Measurements from ENCODE around the gene RBMS3. TPM values are rescaled to one million over a fixed set of nuclear protein-coding genes. Genes with fewer than 3 reads are reported as not detected.

The RBMS3 gene
- total RNA-seq, 1 experiment from 2014 or later = 74.2 TPM

GRCh38 chr3:29245441-29245840, 35.4 kb upstream of the RBMS3 start:
- no peaks in the 10 kb centered on the region for H3K36me3 Mint-ChIP-seq (ENCODE audit: insufficient read depth, unreplicated experiment)
- ChIA-PET CTCF (interaction anchor here (1.1 kb wide), 1 partner anchor 11 kb away, joined by 4 read pairs; no protein-coding TSS in a partner anchor), POLR2A (interaction anchor here (1.6 to 1.8 kb wide), 2 partner anchors 36 to 180 kb away, joined by 8 to 10 read pairs; partner anchors contain the start of gene RBMS3)
- no peaks in the 10 kb centered on the region for H3K27me3 Mint-ChIP-seq (ENCODE audit: insufficient read depth, unreplicated experiment)
- peaks cover 18% of the 10 kb centered on the region for H3K4me1 Mint-ChIP-seq (ENCODE audit: insufficient read depth, unreplicated experiment)
- DNase-seq (ENCODE audit: unreplicated experiment) = peak; percentile 71
- no TSS peak for BruUV-seq (replicated peaks)
- peak overlapping the region; percentile 33 for H3K27ac Mint-ChIP-seq (ENCODE audit: low read depth, unreplicated experiment)
- intact Hi-C loops (cut with micrococcal nuclease) = no loop called here
- H3K4me3 Mint-ChIP-seq (ENCODE audit: unreplicated experiment) = no peak overlapping the region
- TF ChIP-seq CTCF (IDR thresholded peaks at IDR 0.05; ENCODE audit: unreplicated experiment) = no peak
- H3K9me3 Mint-ChIP-seq (ENCODE audit: unreplicated experiment) = no peaks in the 10 kb centered on the region

GRCh38 chr3:29247088-29247745, 33.7 kb upstream of the RBMS3 start:
- TF ChIP-seq CTCF (IDR thresholded peaks at IDR 0.05; ENCODE audit: unreplicated experiment) = no peak
- ChIA-PET CTCF (interaction anchor here (0.6 to 0.7 kb wide), 2 partner anchors 343 to 493 kb away, joined by 3 to 8 read pairs; no protein-coding TSS in a partner anchor), POLR2A (interaction anchor here (1.0 to 1.6 kb wide), 2 partner anchors 13 to 34 kb away, joined by 4 to 8 read pairs; partner anchors contain the start of gene RBMS3)
- no peaks in the 10 kb centered on the region for H3K36me3 Mint-ChIP-seq (ENCODE audit: insufficient read depth, unreplicated experiment)
- peak; percentile 16 for DNase-seq (ENCODE audit: unreplicated experiment)
- peak overlapping the region; percentile 64 for H3K27ac Mint-ChIP-seq (ENCODE audit: low read depth, unreplicated experiment)
- H3K4me3 Mint-ChIP-seq (ENCODE audit: unreplicated experiment) = no peak overlapping the region
- peaks cover 17% of the 10 kb centered on the region for H3K4me1 Mint-ChIP-seq (ENCODE audit: insufficient read depth, unreplicated experiment)
- no peaks in the 10 kb centered on the region for H3K9me3 Mint-ChIP-seq (ENCODE audit: unreplicated experiment)
- intact Hi-C loops (cut with micrococcal nuclease) = no loop called here
- BruUV-seq (replicated peaks) = no TSS peak
- H3K27me3 Mint-ChIP-seq (ENCODE audit: insufficient read depth, unreplicated experiment) = no peaks in the 10 kb centered on the region

- H3K27ac Mint-ChIP-seq (ENCODE audit: low read depth, unreplicated experiment) = no peak overlapping the region
- TF ChIP-seq CTCF (IDR thresholded peaks at IDR 0.05; ENCODE audit: unreplicated experiment) = no peak
- BruUV-seq (replicated peaks) = no TSS peak
- ChIA-PET POLR2A (no interaction called here), CTCF (interaction anchor here (0.6 to 0.7 kb wide), 2 partner anchors 9 to 21 kb away, joined by 3 read pairs; no protein-coding TSS in a partner anchor)
- no peak for DNase-seq (ENCODE audit: unreplicated experiment)
- H3K36me3 Mint-ChIP-seq (ENCODE audit: insufficient read depth, unreplicated experiment) = no peaks in the 10 kb centered on the region
- peaks cover 26% of the 10 kb centered on the region for H3K4me1 Mint-ChIP-seq (ENCODE audit: insufficient read depth, unreplicated experiment)
- H3K4me3 Mint-ChIP-seq (ENCODE audit: unreplicated experiment) = no peak overlapping the region
- H3K27me3 Mint-ChIP-seq (ENCODE audit: insufficient read depth, unreplicated experiment) = no peaks in the 10 kb centered on the region
- no peaks in the 10 kb centered on the region for H3K9me3 Mint-ChIP-seq (ENCODE audit: unreplicated experiment)
- intact Hi-C loops (cut with micrococcal nuclease) = no loop called here
Observed at GRCh38 chr3:29249829-29250345, 31.0 kb upstream of the RBMS3 start.

GRCh38 chr3:29255854-29256696, 24.8 kb upstream of the RBMS3 start:
- intact Hi-C loops (cut with micrococcal nuclease) = no loop called here
- no peaks in the 10 kb centered on the region for H3K27me3 Mint-ChIP-seq (ENCODE audit: insufficient read depth, unreplicated experiment)
- peaks cover 9% of the 10 kb centered on the region for H3K4me1 Mint-ChIP-seq (ENCODE audit: insufficient read depth, unreplicated experiment)
- ChIA-PET POLR2A (interaction anchor here (0.9 kb wide), 1 partner anchor 28 kb away, joined by 3 read pairs; no protein-coding TSS in a partner anchor), CTCF (interaction anchor here (0.6 kb wide), 2 partner anchors 161 to 214 kb away, joined by 3 to 5 read pairs; no protein-coding TSS in a partner anchor)
- H3K4me3 Mint-ChIP-seq (ENCODE audit: unreplicated experiment) = no peak overlapping the region
- no peaks in the 10 kb centered on the region for H3K9me3 Mint-ChIP-seq (ENCODE audit: unreplicated experiment)
- DNase-seq (ENCODE audit: unreplicated experiment) = no peak
- BruUV-seq (replicated peaks) = no TSS peak
- no peak for TF ChIP-seq CTCF (IDR thresholded peaks at IDR 0.05; ENCODE audit: unreplicated experiment)
- H3K36me3 Mint-ChIP-seq (ENCODE audit: insufficient read depth, unreplicated experiment) = no peaks in the 10 kb centered on the region
- H3K27ac Mint-ChIP-seq (ENCODE audit: low read depth, unreplicated experiment) = no peak overlapping the region

Measured in MCF 10A (cell line).